ENCODE results near the gene DDX10.

Gene DDX10

GRCh38 chr11:108873310-108873709 is 208.4 kb downstream of the DDX10 start:
- no peaks in the 10 kb centered on the region for H3K27me3 ChIP-seq (ENCODE audit: control insufficient read depth in 1 of 2, insufficient read depth in 2 of 2, low read length in 2 of 2)
- no peaks in the 10 kb centered on the region for H3K36me3 ChIP-seq (ENCODE audit: control insufficient read depth in 1 of 2, insufficient read depth in 2 of 2, low read length in 2 of 2)
- H3K9me3 ChIP-seq (ENCODE audit: control insufficient read depth in 1 of 2, low read length in 2 of 2), result no peaks in the 10 kb centered on the region
- no peak overlapping the region for H3K9ac ChIP-seq (ENCODE audit: low read depth in 1 of 2, low read length in 2 of 2)
- H3K4me3 ChIP-seq (ENCODE audit: low read depth in 1 of 2, low read length in 2 of 2), result no peak overlapping the region
- H3K4me1 ChIP-seq (ENCODE audit: control insufficient read depth in 1 of 2, insufficient read depth in 2 of 2, low read length in 2 of 2), result no peaks in the 10 kb centered on the region
- no peak overlapping the region for H3K27ac ChIP-seq (ENCODE audit: low read depth, low read length)

GRCh38 chr11:108873941-108874340 is 209.1 kb downstream of the DDX10 start:
- H3K4me3 ChIP-seq (ENCODE audit: low read depth in 1 of 2, low read length in 2 of 2), result no peak overlapping the region
- H3K27me3 ChIP-seq (ENCODE audit: control insufficient read depth in 1 of 2, insufficient read depth in 2 of 2, low read length in 2 of 2), result no peaks in the 10 kb centered on the region
- H3K36me3 ChIP-seq (ENCODE audit: control insufficient read depth in 1 of 2, insufficient read depth in 2 of 2, low read length in 2 of 2), result no peaks in the 10 kb centered on the region
- H3K9me3 ChIP-seq (ENCODE audit: control insufficient read depth in 1 of 2, low read length in 2 of 2), result no peaks in the 10 kb centered on the region
- H3K4me1 ChIP-seq (ENCODE audit: control insufficient read depth in 1 of 2, insufficient read depth in 2 of 2, low read length in 2 of 2), result no peaks in the 10 kb centered on the region
- no peak overlapping the region for H3K9ac ChIP-seq (ENCODE audit: low read depth in 1 of 2, low read length in 2 of 2)
- no peak overlapping the region for H3K27ac ChIP-seq (ENCODE audit: low read depth, low read length)

GRCh38 chr11:108875134-108875533 is 210.3 kb downstream of the DDX10 start:
- Histone ChIP-seq H3K36me3 (ENCODE audit: control insufficient read depth in 1 of 2, insufficient read depth in 2 of 2, low read length in 2 of 2) (no peaks in the 10 kb centered on the region), H3K27ac (ENCODE audit: low read depth, low read length) (no peak overlapping the region), H3K9ac (ENCODE audit: low read depth in 1 of 2, low read length in 2 of 2) (no peak overlapping the region), H3K9me3 (ENCODE audit: control insufficient read depth in 1 of 2, low read length in 2 of 2) (no peaks in the 10 kb centered on the region), H3K27me3 (ENCODE audit: control insufficient read depth in 1 of 2, insufficient read depth in 2 of 2, low read length in 2 of 2) (no peaks in the 10 kb centered on the region), H3K4me3 (ENCODE audit: low read depth in 1 of 2, low read length in 2 of 2) (no peak overlapping the region), H3K4me1 (ENCODE audit: control insufficient read depth in 1 of 2, insufficient read depth in 2 of 2, low read length in 2 of 2) (no peaks in the 10 kb centered on the region)

GRCh38 chr11:108877178-108877577 is 212.3 kb downstream of the DDX10 start:
- Histone ChIP-seq H3K4me1 (ENCODE audit: control insufficient read depth in 1 of 2, insufficient read depth in 2 of 2, low read length in 2 of 2) (no peaks in the 10 kb centered on the region), H3K9me3 (ENCODE audit: control insufficient read depth in 1 of 2, low read length in 2 of 2) (no peaks in the 10 kb centered on the region), H3K36me3 (ENCODE audit: control insufficient read depth in 1 of 2, insufficient read depth in 2 of 2, low read length in 2 of 2) (no peaks in the 10 kb centered on the region), H3K27me3 (ENCODE audit: control insufficient read depth in 1 of 2, insufficient read depth in 2 of 2, low read length in 2 of 2) (no peaks in the 10 kb centered on the region), H3K4me3 (ENCODE audit: low read depth in 1 of 2, low read length in 2 of 2) (no peak overlapping the region), H3K27ac (ENCODE audit: low read depth, low read length) (no peak overlapping the region), H3K9ac (ENCODE audit: low read depth in 1 of 2, low read length in 2 of 2) (no peak overlapping the region)

GRCh38 chr11:108880510-108880909 is 215.6 kb downstream of the DDX10 start:
- Histone ChIP-seq H3K27me3 (ENCODE audit: control insufficient read depth in 1 of 2, insufficient read depth in 2 of 2, low read length in 2 of 2) (no peaks in the 10 kb centered on the region), H3K9me3 (ENCODE audit: control insufficient read depth in 1 of 2, low read length in 2 of 2) (no peaks in the 10 kb centered on the region), H3K4me3 (ENCODE audit: low read depth in 1 of 2, low read length in 2 of 2) (no peak overlapping the region), H3K9ac (ENCODE audit: low read depth in 1 of 2, low read length in 2 of 2) (no peak overlapping the region), H3K36me3 (ENCODE audit: control insufficient read depth in 1 of 2, insufficient read depth in 2 of 2, low read length in 2 of 2) (no peaks in the 10 kb centered on the region), H3K4me1 (ENCODE audit: control insufficient read depth in 1 of 2, insufficient read depth in 2 of 2, low read length in 2 of 2) (no peaks in the 10 kb centered on the region), H3K27ac (ENCODE audit: low read depth, low read length) (no peak overlapping the region)

GRCh38 chr11:108881131-108881530 is 216.3 kb downstream of the DDX10 start:
- Histone ChIP-seq H3K9me3 (ENCODE audit: control insufficient read depth in 1 of 2, low read length in 2 of 2) (no peaks in the 10 kb centered on the region), H3K4me1 (ENCODE audit: control insufficient read depth in 1 of 2, insufficient read depth in 2 of 2, low read length in 2 of 2) (no peaks in the 10 kb centered on the region), H3K36me3 (ENCODE audit: control insufficient read depth in 1 of 2, insufficient read depth in 2 of 2, low read length in 2 of 2) (no peaks in the 10 kb centered on the region), H3K27me3 (ENCODE audit: control insufficient read depth in 1 of 2, insufficient read depth in 2 of 2, low read length in 2 of 2) (no peaks in the 10 kb centered on the region), H3K9ac (ENCODE audit: low read depth in 1 of 2, low read length in 2 of 2) (no peak overlapping the region), H3K4me3 (ENCODE audit: low read depth in 1 of 2, low read length in 2 of 2) (no peak overlapping the region), H3K27ac (ENCODE audit: low read depth, low read length) (no peak overlapping the region)

GRCh38 chr11:108882211-108882831 is 217.5 kb downstream of the DDX10 start:
- no peak overlapping the region for H3K4me3 ChIP-seq (ENCODE audit: low read depth in 1 of 2, low read length in 2 of 2)
- no peaks in the 10 kb centered on the region for H3K27me3 ChIP-seq (ENCODE audit: control insufficient read depth in 1 of 2, insufficient read depth in 2 of 2, low read length in 2 of 2)
- H3K27ac ChIP-seq (ENCODE audit: low read depth, low read length), result no peak overlapping the region
- H3K36me3 ChIP-seq (ENCODE audit: control insufficient read depth in 1 of 2, insufficient read depth in 2 of 2, low read length in 2 of 2), result no peaks in the 10 kb centered on the region
- no peak overlapping the region for H3K9ac ChIP-seq (ENCODE audit: low read depth in 1 of 2, low read length in 2 of 2)
- no peaks in the 10 kb centered on the region for H3K9me3 ChIP-seq (ENCODE audit: control insufficient read depth in 1 of 2, low read length in 2 of 2)
- H3K4me1 ChIP-seq (ENCODE audit: control insufficient read depth in 1 of 2, insufficient read depth in 2 of 2, low read length in 2 of 2), result no peaks in the 10 kb centered on the region

- H3K4me1 ChIP-seq (ENCODE audit: control insufficient read depth in 1 of 2, insufficient read depth in 2 of 2, low read length in 2 of 2), result no peaks in the 10 kb centered on the region
- no peak overlapping the region for H3K27ac ChIP-seq (ENCODE audit: low read depth, low read length)
- no peak overlapping the region for H3K4me3 ChIP-seq (ENCODE audit: low read depth in 1 of 2, low read length in 2 of 2)
- no peak overlapping the region for H3K9ac ChIP-seq (ENCODE audit: low read depth in 1 of 2, low read length in 2 of 2)
- H3K36me3 ChIP-seq (ENCODE audit: control insufficient read depth in 1 of 2, insufficient read depth in 2 of 2, low read length in 2 of 2), result no peaks in the 10 kb centered on the region
- no peaks in the 10 kb centered on the region for H3K27me3 ChIP-seq (ENCODE audit: control insufficient read depth in 1 of 2, insufficient read depth in 2 of 2, low read length in 2 of 2)
- no peaks in the 10 kb centered on the region for H3K9me3 ChIP-seq (ENCODE audit: control insufficient read depth in 1 of 2, low read length in 2 of 2)
Measured at GRCh38 chr11:108886005-108886659, 221.3 kb downstream of the DDX10 start.

- Histone ChIP-seq H3K27me3 (ENCODE audit: control insufficient read depth in 1 of 2, insufficient read depth in 2 of 2, low read length in 2 of 2) (no peaks in the 10 kb centered on the region), H3K9ac (ENCODE audit: low read depth in 1 of 2, low read length in 2 of 2) (no peak overlapping the region), H3K4me1 (ENCODE audit: control insufficient read depth in 1 of 2, insufficient read depth in 2 of 2, low read length in 2 of 2) (no peaks in the 10 kb centered on the region), H3K9me3 (ENCODE audit: control insufficient read depth in 1 of 2, low read length in 2 of 2) (no peaks in the 10 kb centered on the region), H3K27ac (ENCODE audit: low read depth, low read length) (no peak overlapping the region), H3K36me3 (ENCODE audit: control insufficient read depth in 1 of 2, insufficient read depth in 2 of 2, low read length in 2 of 2) (no peaks in the 10 kb centered on the region), H3K4me3 (ENCODE audit: low read depth in 1 of 2, low read length in 2 of 2) (no peak overlapping the region)
Measured at GRCh38 chr11:108886660-108887009, 221.8 kb downstream of the DDX10 start.

GRCh38 chr11:108887436-108888238 is 222.8 kb downstream of the DDX10 start:
- Histone ChIP-seq H3K4me1 (ENCODE audit: control insufficient read depth in 1 of 2, insufficient read depth in 2 of 2, low read length in 2 of 2) (no peaks in the 10 kb centered on the region), H3K4me3 (ENCODE audit: low read depth in 1 of 2, low read length in 2 of 2) (no peak overlapping the region), H3K27me3 (ENCODE audit: control insufficient read depth in 1 of 2, insufficient read depth in 2 of 2, low read length in 2 of 2) (no peaks in the 10 kb centered on the region), H3K27ac (ENCODE audit: low read depth, low read length) (no peak overlapping the region), H3K36me3 (ENCODE audit: control insufficient read depth in 1 of 2, insufficient read depth in 2 of 2, low read length in 2 of 2) (no peaks in the 10 kb centered on the region), H3K9me3 (ENCODE audit: control insufficient read depth in 1 of 2, low read length in 2 of 2) (no peaks in the 10 kb centered on the region), H3K9ac (ENCODE audit: low read depth in 1 of 2, low read length in 2 of 2) (no peak overlapping the region)

Measured in duodenal mucosa (tissue), 2 donors.